ENCODE results near the gene CARD9.

DNA sequence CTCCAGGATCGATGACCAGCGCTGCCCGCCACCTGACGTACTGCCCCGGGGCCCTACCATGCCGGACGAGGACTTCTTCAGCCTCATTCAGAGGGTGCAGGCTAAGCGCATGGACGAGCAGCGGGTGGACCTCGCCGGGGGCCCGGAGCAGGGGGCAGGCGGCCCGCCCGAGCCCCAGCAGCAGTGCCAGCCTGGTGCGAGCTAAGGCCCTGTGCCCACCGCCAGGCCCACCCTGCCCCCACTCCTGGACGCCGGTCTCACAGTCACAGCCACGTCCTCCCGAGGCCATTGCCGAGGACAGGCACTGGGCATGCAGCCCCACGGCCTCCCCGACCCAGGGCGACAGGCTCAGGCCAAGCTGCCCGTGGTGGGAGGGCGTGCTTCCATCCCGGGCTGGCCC, 15.5 kb downstream of the CARD9 start:
- TF ChIP-seq EP300 (IDR thresholded peaks at IDR 0.05) (no peak), POLR2A (IDR thresholded peaks at IDR 0.05) (no peak)

Data from stomach (tissue), 4 donors.